Cardiac muscle cell (in vitro differentiated cells and primary cell): ENCODE data around the gene ZFPM1. TPM values are rescaled to one million over a fixed set of nuclear protein-coding genes. Genes with fewer than 3 reads are reported as not detected.

Source experiments
- DNase-seq, 2 donors: peaks; one replicate each; pipeline versions ENCODE4 v3.0.0 to v3.0.0-alpha.2; 2010 to 2017; ENCODE audit warnings: low read depth in 1 of 2, low spot score in 1 of 2
- H3K27ac ChIP-seq: fragments of 200-600 bp; sonication (generic); 2 replicates; pipeline ENCODE4 v1.5.1; 2016
- H3K27me3 ChIP-seq: fragments of 200-600 bp; sonication (generic); 2 replicates; pipeline ENCODE4 v1.6.0; 2016; ENCODE audit warnings: control low read depth
- H3K36me3 ChIP-seq: fragments of 200-600 bp; sonication (generic); 2 replicates; pipeline ENCODE4 v1.5.1; 2016; ENCODE audit warnings: control low read depth
- H3K4me1 ChIP-seq: fragments of 200-600 bp; sonication (generic); 2 replicates; pipeline ENCODE4 v1.8.1; 2017; ENCODE audit warnings: low read depth, mild to moderate bottlenecking, mixed run types
- H3K4me3 ChIP-seq: fragments of 200-600 bp; sonication (generic); 2 replicates; pipeline ENCODE4 v1.5.1; 2016; ENCODE audit warnings: mild to moderate bottlenecking
- H3K9me3 ChIP-seq: fragments of 200-600 bp; sonication (generic); 2 replicates; pipeline ENCODE4 v1.5.1; 2017; ENCODE audit warnings: low read depth, mild to moderate bottlenecking, control low read depth
- polyA plus RNA-seq: library from polyadenylated mRNA; unstranded; fragments of >200 nt; fragmentation: Nextera tagmentation; extraction: Ambion mirVana; gene quantifications from 2 replicates; pipeline ENCODE4 v1.2.1, GENCODE V29; 2016
- total RNA-seq: library from RNA; depleted of rRNA; stranded (reverse); fragments of >200 nt; gene quantifications from 2 replicates; pipeline ENCODE4 v1.2.3, GENCODE V29; 2016
- TF ChIP-seq, protein P1 (sequence below): IDR thresholded peaks from 2 replicates; pipeline ENCODE4 v1.5.1; 2012; ENCODE audit warnings: low read depth, mild to moderate bottlenecking, low read length

Gene ZFPM1
- total and polyA plus RNA-seq, 2 experiments from 2014 or later: 7.6 to 9.4 TPM

DNA sequence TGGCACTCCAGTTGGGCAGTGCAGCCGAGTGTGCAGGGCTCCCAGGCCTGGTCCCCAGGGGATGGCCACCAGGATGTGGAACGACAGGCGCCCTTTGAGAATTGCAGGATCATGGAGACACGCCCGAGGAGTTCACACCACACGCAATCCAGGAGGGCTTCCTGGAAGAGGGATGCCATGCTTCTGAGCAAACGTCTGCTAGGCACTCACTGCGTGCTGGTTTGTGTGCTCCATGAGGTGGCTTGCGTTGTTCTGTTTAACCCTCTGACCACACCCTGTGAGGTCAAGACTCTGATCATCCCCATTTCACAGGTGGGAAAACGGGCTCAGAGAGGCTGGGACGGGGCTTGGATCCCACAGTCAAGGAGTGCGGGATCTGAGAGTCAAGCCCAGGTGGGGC lies 32.6 kb upstream of the ZFPM1 start:
- Histone ChIP-seq H3K27ac (no peak overlapping the region), H3K4me1 (no peaks in the 10 kb centered on the region), H3K4me3 (no peak overlapping the region), H3K36me3 (no peaks in the 10 kb centered on the region), H3K9me3 (no peaks in the 10 kb centered on the region), H3K27me3 (no peaks in the 10 kb centered on the region)
- TF ChIP-seq, protein P1, sequence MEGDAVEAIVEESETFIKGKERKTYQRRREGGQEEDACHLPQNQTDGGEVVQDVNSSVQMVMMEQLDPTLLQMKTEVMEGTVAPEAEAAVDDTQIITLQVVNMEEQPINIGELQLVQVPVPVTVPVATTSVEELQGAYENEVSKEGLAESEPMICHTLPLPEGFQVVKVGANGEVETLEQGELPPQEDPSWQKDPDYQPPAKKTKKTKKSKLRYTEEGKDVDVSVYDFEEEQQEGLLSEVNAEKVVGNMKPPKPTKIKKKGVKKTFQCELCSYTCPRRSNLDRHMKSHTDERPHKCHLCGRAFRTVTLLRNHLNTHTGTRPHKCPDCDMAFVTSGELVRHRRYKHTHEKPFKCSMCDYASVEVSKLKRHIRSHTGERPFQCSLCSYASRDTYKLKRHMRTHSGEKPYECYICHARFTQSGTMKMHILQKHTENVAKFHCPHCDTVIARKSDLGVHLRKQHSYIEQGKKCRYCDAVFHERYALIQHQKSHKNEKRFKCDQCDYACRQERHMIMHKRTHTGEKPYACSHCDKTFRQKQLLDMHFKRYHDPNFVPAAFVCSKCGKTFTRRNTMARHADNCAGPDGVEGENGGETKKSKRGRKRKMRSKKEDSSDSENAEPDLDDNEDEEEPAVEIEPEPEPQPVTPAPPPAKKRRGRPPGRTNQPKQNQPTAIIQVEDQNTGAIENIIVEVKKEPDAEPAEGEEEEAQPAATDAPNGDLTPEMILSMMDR: no peak
- no peak for DNase-seq

DNA sequence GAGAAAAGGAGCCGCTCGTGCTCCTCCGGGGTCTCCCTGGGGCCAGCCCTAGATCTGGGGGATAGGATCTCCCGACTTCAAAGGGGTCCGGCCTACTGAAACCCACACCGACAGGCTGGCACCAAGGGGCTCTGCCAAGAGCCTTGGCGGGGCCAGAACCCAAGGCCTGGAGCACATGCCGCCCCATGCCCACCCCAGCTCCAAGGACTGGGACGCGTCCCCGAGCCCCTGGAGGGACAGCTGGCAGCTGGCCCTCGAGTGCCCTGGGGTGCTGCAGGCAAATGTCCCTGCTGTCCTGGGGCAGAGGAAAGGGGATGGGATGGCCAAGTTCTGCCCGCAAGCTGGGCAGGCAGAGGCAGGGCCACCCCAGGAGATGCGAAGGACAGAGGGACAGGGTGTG lies 31.8 kb upstream of the ZFPM1 start:
- Histone ChIP-seq H3K4me3 (no peak overlapping the region), H3K4me1 (no peaks in the 10 kb centered on the region), H3K27ac (no peak overlapping the region), H3K27me3 (no peaks in the 10 kb centered on the region), H3K9me3 (no peaks in the 10 kb centered on the region), H3K36me3 (no peaks in the 10 kb centered on the region)
- DNase-seq: no peak
- TF ChIP-seq, protein P1: no peak

DNA sequence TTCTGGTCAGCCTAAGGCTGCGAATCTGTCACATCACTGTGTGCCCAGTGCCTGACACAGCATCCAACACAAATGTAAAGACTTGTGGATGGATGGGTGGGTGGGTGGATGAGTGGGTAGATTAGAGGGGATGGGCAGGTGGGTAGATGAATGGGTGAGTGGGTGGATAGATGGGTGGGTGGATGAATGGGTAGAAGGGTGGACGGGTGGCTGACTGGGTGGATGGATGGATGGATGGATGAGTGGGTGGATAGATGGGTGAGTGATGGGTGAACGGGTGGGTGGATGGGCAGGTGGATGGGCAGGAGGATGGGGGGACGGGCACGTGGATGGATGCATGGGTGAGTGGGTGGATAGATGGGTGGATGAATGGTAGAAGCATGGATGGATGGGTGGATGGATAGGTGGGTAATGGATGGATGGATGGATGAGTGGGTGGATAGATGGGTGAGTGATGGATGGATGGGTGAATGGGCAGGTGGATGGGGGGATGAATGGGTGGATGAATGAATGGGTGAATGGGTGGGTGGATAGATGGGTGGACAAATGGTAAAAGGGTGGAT lies 31.1 kb upstream of the ZFPM1 start:
- DNase-seq: no peak
- TF ChIP-seq, protein P1: no peak
- Histone ChIP-seq H3K4me3 (no peak overlapping the region), H3K27ac (no peak overlapping the region), H3K9me3 (no peaks in the 10 kb centered on the region), H3K4me1 (no peaks in the 10 kb centered on the region), H3K36me3 (no peaks in the 10 kb centered on the region), H3K27me3 (no peaks in the 10 kb centered on the region)

DNA sequence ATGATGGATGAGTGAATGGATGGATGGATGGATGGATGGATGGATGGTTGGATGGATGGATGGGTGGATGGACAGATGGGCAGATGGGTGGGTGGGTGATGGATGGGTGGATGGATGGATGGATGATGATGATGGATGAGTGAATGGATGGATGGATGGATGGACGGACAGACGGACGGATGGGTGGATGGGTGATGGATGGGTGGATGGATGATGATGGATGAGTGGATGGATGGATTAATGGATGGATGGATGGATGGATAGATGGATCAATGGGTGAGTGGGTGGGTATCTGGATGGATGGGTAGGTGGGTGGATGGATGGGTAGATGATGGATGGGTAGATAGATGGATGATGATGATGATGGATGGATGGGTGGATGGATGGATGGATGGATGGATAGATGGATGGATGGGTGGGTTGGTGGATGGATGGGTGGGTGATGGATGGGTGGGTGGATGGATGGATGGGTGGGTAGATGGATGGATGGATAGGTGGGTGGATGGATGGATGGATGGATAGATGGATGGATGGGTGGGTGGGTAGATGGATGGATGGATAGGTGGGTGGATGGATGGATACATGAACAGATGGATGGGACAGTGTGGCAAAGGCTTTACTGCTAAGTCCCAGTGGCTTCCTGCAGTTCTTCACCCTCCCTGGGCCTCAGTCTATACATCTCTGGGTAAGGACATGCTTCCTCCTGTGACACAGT lies 30.2 kb upstream of the ZFPM1 start:
- no peaks in the 10 kb centered on the region for H3K4me1 ChIP-seq
- no peaks in the 10 kb centered on the region for H3K9me3 ChIP-seq
- H3K36me3 ChIP-seq: no peaks in the 10 kb centered on the region
- no peaks in the 10 kb centered on the region for H3K27me3 ChIP-seq
- no peak overlapping the region for H3K4me3 ChIP-seq
- TF ChIP-seq, protein P1: no peak
- DNase-seq: no peak
- no peak overlapping the region for H3K27ac ChIP-seq

DNA sequence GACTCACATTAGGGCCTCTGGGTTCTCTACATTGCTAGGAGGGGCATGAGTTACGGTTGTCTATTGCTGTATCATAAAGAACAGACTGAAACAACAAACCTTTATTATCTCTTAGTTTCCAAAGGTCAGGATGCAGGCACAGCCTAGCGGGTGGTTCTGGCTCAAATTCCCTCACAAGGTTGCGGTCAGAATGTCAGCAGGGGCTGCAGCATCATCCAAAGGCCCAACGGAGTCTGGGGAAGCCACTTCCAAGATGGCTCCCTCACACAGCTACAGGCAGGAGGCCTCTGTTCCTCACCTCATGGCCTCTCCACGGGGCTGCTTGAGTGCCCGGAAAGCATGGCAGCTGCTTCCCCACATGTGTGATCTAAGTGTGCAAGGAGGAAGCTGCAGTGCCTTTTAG lies 29.6 kb upstream of the ZFPM1 start:
- H3K36me3 ChIP-seq: no peaks in the 10 kb centered on the region
- no peaks in the 10 kb centered on the region for H3K4me1 ChIP-seq
- H3K27me3 ChIP-seq: no peaks in the 10 kb centered on the region
- H3K4me3 ChIP-seq: no peak overlapping the region
- TF ChIP-seq, protein P1: no peak
- no peak overlapping the region for H3K27ac ChIP-seq
- H3K9me3 ChIP-seq: no peaks in the 10 kb centered on the region
- no peak for DNase-seq
